HCT116 (cell line): ENCODE results near the gene PLEK. TPM values are rescaled to one million over a fixed set of nuclear protein-coding genes. Genes with fewer than 3 reads are reported as not detected.

Source experiments
- ATAC-seq: fragments of 200-7000 bp; cut with Tn5 transposase; 2 replicates; pipeline ENCODE4 v1.9.1; 2020; ENCODE audit warnings: mild to moderate bottlenecking, moderate library complexity
- BruUV-seq: library from RNA; stranded (reverse); fragments of 400-500 nt; replicated peaks from 2 replicates; lab custom pipeline; 2021; lab: Mats Ljungman, UMichigan
- CTCF ChIA-PET: fragments of 300-600 bp; sonication (Branson Sonifier 250); formaldehyde crosslinking; loops from one replicate; lab custom pipeline; 2021; ENCODE audit warnings: antibody characterized with exemption; lab: Charles Lee
- POLR2A ChIA-PET: fragments of 300-600, 350-600 bp; sonication (Branson Sonifier 250); formaldehyde crosslinking; loops from one replicate; lab custom pipeline; 2021; ENCODE audit warnings: antibody characterized with exemption; lab: Charles Lee
- RAD21 ChIA-PET, 2 experiments: fragments of 300-600 bp; sonication (Branson Sonifier 250); formaldehyde crosslinking; loops; one replicate each; lab custom pipeline; 2023; ENCODE audit warnings: low total read pairs in 2 of 2; ENCODE audit not compliant: uncharacterized antibody in 2 of 2, unreplicated experiment in 2 of 2, low non-redundant PET in 1 of 2; lab: Charles Lee
- DNase-seq: peaks from one replicate; pipeline ENCODE4 v3.0.0-alpha.2; 2010; ENCODE audit warnings: low read depth, low spot score
- H2AFZ ChIP-seq: fragments of 200-600 bp; shearing (Covaris generic), sonication (generic); 2 replicates; pipeline ENCODE4 v1.6.1; 2017; ENCODE audit warnings: low read depth, mixed run types, mixed read lengths, antibody characterized with exemption, low read length; ENCODE audit not compliant: poor library complexity, severe bottlenecking
- H3K27ac ChIP-seq: 2 replicates; pipeline ENCODE4 v1.5.1; 2012; ENCODE audit warnings: low read depth, low read length
- H3K27me3 ChIP-seq: fragments of 200-600 bp; sonication (generic); 2 replicates; pipeline ENCODE4 v1.6.1; 2016; ENCODE audit warnings: mixed run types, low read length, mixed read lengths; ENCODE audit not compliant: insufficient read depth
- H3K36me3 ChIP-seq, 2 experiments: fragments of 200-500 bp in 1 of 2; fragments of 200-600 bp in 1 of 2; sonication (Bioruptor generic) in 1 of 2; sonication (generic) in 1 of 2; 2 replicates each; pipeline versions ENCODE4 v1.5.1 to v1.6.1; 2014 to 2016; ENCODE audit warnings: low read length in 2 of 2, inconsistent platforms in 1 of 2, mixed read lengths in 1 of 2, mixed run types in 1 of 2; ENCODE audit not compliant: insufficient read depth in 2 of 2, control insufficient read depth in 1 of 2
- H3K4me1 ChIP-seq, 2 experiments: fragments of 200-600 bp in 1 of 2; sonication (generic) in 1 of 2; 2 replicates each; pipeline versions ENCODE4 v1.5.1 to v1.6.1; 2012 to 2017; ENCODE audit warnings: low read length in 2 of 2, inconsistent platforms in 1 of 2, mild to moderate bottlenecking in 1 of 2, mixed read lengths in 1 of 2, mixed run types in 1 of 2, moderate library complexity in 1 of 2; ENCODE audit not compliant: insufficient read depth in 2 of 2, control insufficient read depth in 1 of 2
- H3K4me2 ChIP-seq: fragments of 200-600 bp; sonication (generic); 2 replicates; pipeline ENCODE4 v1.6.1; 2017; ENCODE audit warnings: mixed run types, low read length, mixed read lengths
- H3K4me3 ChIP-seq, 2 experiments: fragments of 200-600 bp in 1 of 2; sonication (generic) in 1 of 2; replicated peaks in 1 of 2; 2 replicates each; pipeline ENCODE4 v1.5.1; 2011 to 2016; ENCODE audit warnings: low read length in 2 of 2, control low read depth in 1 of 2, low read depth in 1 of 2, mild to moderate bottlenecking in 1 of 2, mixed read lengths in 1 of 2, mixed run types in 1 of 2
- H3K79me2 ChIP-seq: fragments of 200-600 bp; sonication (generic); 2 replicates; pipeline ENCODE4 v1.6.1; 2017; ENCODE audit warnings: mild to moderate bottlenecking, mixed run types, low read length, moderate library complexity, mixed read lengths; ENCODE audit not compliant: insufficient read depth
- H3K9ac ChIP-seq: fragments of 200-600 bp; sonication (generic); 2 replicates; pipeline ENCODE4 v1.6.1; 2016; ENCODE audit warnings: low read length, mixed read lengths
- H3K9me2 ChIP-seq: fragments of 200-600 bp; sonication (generic), shearing (Covaris generic); 2 replicates; pipeline ENCODE4 v1.6.1; 2017; ENCODE audit warnings: mixed run types, mild to moderate bottlenecking, moderate library complexity; ENCODE audit not compliant: insufficient read depth
- H3K9me3 ChIP-seq, 2 experiments: fragments of 200-500 bp in 1 of 2; fragments of 200-600 bp in 1 of 2; sonication (Bioruptor generic) in 1 of 2; sonication (generic) in 1 of 2; 2 replicates each; pipeline ENCODE4 v1.6.1; 2014 to 2017; ENCODE audit warnings: low read length in 2 of 2, mixed read lengths in 2 of 2, inconsistent platforms in 1 of 2, low read depth in 1 of 2, mild to moderate bottlenecking in 1 of 2, mixed run types in 1 of 2, moderate library complexity in 1 of 2; ENCODE audit not compliant: control insufficient read depth in 1 of 2, insufficient read depth in 1 of 2
- H4K20me1 ChIP-seq: fragments of 200-600 bp; sonication (generic), shearing (Covaris generic); 2 replicates; pipeline ENCODE4 v1.6.1; 2017; ENCODE audit warnings: mixed run types, mild to moderate bottlenecking, moderate library complexity; ENCODE audit not compliant: insufficient read depth
- CEBPB ChIP-seq: IDR thresholded peaks from 2 replicates; pipeline ENCODE4 v1.6.1; 2012; ENCODE audit warnings: low read depth
- ELF1 ChIP-seq: IDR thresholded peaks from 2 replicates; pipeline ENCODE4 v1.6.1; 2012; ENCODE audit warnings: low read depth, borderline replicate concordance
- EZH2 ChIP-seq: fragments of 200-600 bp; sonication (generic); IDR thresholded peaks from 2 replicates; pipeline ENCODE4 v1.6.1; 2017; ENCODE audit warnings: antibody characterized with exemption, mixed run types
- EZH2phosphoT487 ChIP-seq: fragments of 200-600 bp; IDR thresholded peaks from 2 replicates; pipeline ENCODE4 v1.6.1; 2018; ENCODE audit warnings: antibody characterized with exemption, borderline replicate concordance
- FOSL1 ChIP-seq: IDR thresholded peaks from 2 replicates; pipeline ENCODE4 v1.6.1; 2012; ENCODE audit warnings: low read depth
- MAX ChIP-seq: IDR thresholded peaks from 2 replicates; pipeline ENCODE4 v1.6.1; 2012
- POLR2AphosphoS5 ChIP-seq: IDR thresholded peaks from 2 replicates; pipeline ENCODE4 v1.6.1; 2011; ENCODE audit warnings: mild to moderate bottlenecking, low read depth, low read length, moderate library complexity
- REST ChIP-seq: IDR thresholded peaks from 2 replicates; pipeline ENCODE4 v1.6.1; 2012; ENCODE audit warnings: low read depth
- SIN3A ChIP-seq: IDR thresholded peaks from 2 replicates; pipeline ENCODE4 v1.6.1; 2012; ENCODE audit warnings: low read depth
- SP1 ChIP-seq: IDR thresholded peaks from 2 replicates; pipeline ENCODE4 v1.6.1; 2012; ENCODE audit warnings: low read depth
- SRF ChIP-seq: IDR thresholded peaks from 2 replicates; pipeline ENCODE4 v1.6.1; 2012; ENCODE audit warnings: low read depth
- TCF7L2 ChIP-seq: IDR thresholded peaks from 2 replicates; pipeline ENCODE4 v1.7.0; 2011; ENCODE audit warnings: borderline replicate concordance, inconsistent platforms; ENCODE audit not compliant: insufficient read depth, insufficient read length; ENCODE audit errors: extremely low read depth
- YY1 ChIP-seq: IDR thresholded peaks from 2 replicates; pipeline ENCODE4 v1.6.1; 2011; ENCODE audit warnings: low read length, low read depth, moderate library complexity, mild to moderate bottlenecking; ENCODE audit not compliant: insufficient replicate concordance; ENCODE audit errors: extremely low read depth
- ZBTB33 ChIP-seq: IDR thresholded peaks from 2 replicates; pipeline ENCODE4 v1.6.1; 2011; ENCODE audit warnings: mild to moderate bottlenecking, low read length, moderate library complexity; ENCODE audit not compliant: insufficient replicate concordance; ENCODE audit errors: extremely low read depth
- ZFX ChIP-seq: fragments of 450-650 bp; IDR thresholded peaks from 2 replicates; pipeline ENCODE4 v1.6.1; 2017
- intact Hi-C: fragments of 100-400 bp; cut with micrococcal nuclease; formaldehyde crosslinking; loops from 2 replicates; pipeline ENCODE4 v1.10.0; 2022
- total RNA-seq: library from RNA; stranded (reverse); gene quantifications from one replicate; pipeline ENCODE4 v1.2.1, GENCODE V29; 2021; ENCODE audit not compliant: unreplicated experiment

The PLEK gene
- total RNA-seq, 1 experiment from 2014 or later, result 0.22 TPM

- no peaks in the 10 kb centered on the region for H3K4me1 ChIP-seq
- H3K9ac ChIP-seq, result no peak overlapping the region
- ChIA-PET RAD21 (no interaction called here), CTCF (interaction anchor here (1.1 kb wide), 1 partner anchor 33 kb away, joined by 3 read pairs; no protein-coding TSS in a partner anchor), POLR2A (no interaction called here)
- no peak overlapping the region for H3K4me3 ChIP-seq
- TF ChIP-seq SIN3A, result no peak
- no peak for TF ChIP-seq ELF1
- no peak for TF ChIP-seq SRF
- no peak for TF ChIP-seq SP1
- no peak for TF ChIP-seq EZH2phosphoT487
- no peak for TF ChIP-seq POLR2AphosphoS5
- no peak for TF ChIP-seq REST
- TF ChIP-seq YY1, result no peak
- no peak for TF ChIP-seq EZH2
- TF ChIP-seq ZBTB33, result no peak
- TF ChIP-seq TCF7L2, result no peak
- TF ChIP-seq ZFX, result no peak
- TF ChIP-seq FOSL1, result no peak
- no peak for TF ChIP-seq CEBPB
- no peak for TF ChIP-seq MAX
- BruUV-seq, result no TSS peak
- no peak overlapping the region for H3K27ac ChIP-seq
- H2AFZ ChIP-seq, result no peak overlapping the region
- no peaks in the 10 kb centered on the region for H3K9me2 ChIP-seq
- intact Hi-C loops, result no loop called here
- H3K27me3 ChIP-seq, result peaks cover 46% of the 10 kb centered on the region
- no peak overlapping the region for H3K4me2 ChIP-seq
- no peaks in the 10 kb centered on the region for H4K20me1 ChIP-seq
- no peaks in the 10 kb centered on the region for H3K79me2 ChIP-seq
- DNase-seq, result no peak
- H3K36me3 ChIP-seq, result no peaks in the 10 kb centered on the region
- no peak for ATAC-seq
- no peaks in the 10 kb centered on the region for H3K9me3 ChIP-seq
Measured at GRCh38 chr2:68391099-68391498, 26.0 kb downstream of the PLEK start.
